Suprapubic skin (tissue), 4 donors: ENCODE results near the gene IGFBP2. TPM values are rescaled to one million over a fixed set of nuclear protein-coding genes. Genes with fewer than 3 reads are reported as not detected.

ENCODE experiments used
- DNase-seq, 2 donors: peaks; one replicate each; pipeline ENCODE4 v3.0.0-alpha.2; 2019; ENCODE audit warnings: low spot score in 2 of 2
- H3K27ac ChIP-seq: fragments of 200-600 bp; sonication (generic); one replicate; pipeline ENCODE4 v1.5.1; 2019
- H3K27me3 ChIP-seq: fragments of 200-600 bp; sonication (generic); one replicate; pipeline ENCODE4 v1.5.1; 2019
- H3K36me3 ChIP-seq: fragments of 200-600 bp; sonication (generic); one replicate; pipeline ENCODE4 v1.5.1; 2019
- H3K4me1 ChIP-seq: fragments of 200-600 bp; sonication (generic); one replicate; pipeline ENCODE4 v1.5.1; 2019
- H3K4me3 ChIP-seq: fragments of 200-600 bp; sonication (generic); one replicate; pipeline ENCODE4 v1.5.1; 2019; ENCODE audit warnings: mild to moderate bottlenecking
- H3K9me3 ChIP-seq: fragments of 200-600 bp; sonication (generic); one replicate; pipeline ENCODE4 v1.5.1; 2019
- EP300 ChIP-seq: sonication (generic); formaldehyde crosslinking; IDR thresholded peaks from one replicate; pipeline ENCODE4 v1.6.1; 2017; ENCODE audit warnings: antibody characterized with exemption
- POLR2A ChIP-seq, 2 donors: fragments of 450-650 bp; IDR thresholded peaks; one replicate each; pipeline ENCODE4 v1.6.1; 2017; ENCODE audit warnings: antibody characterized with exemption in 2 of 2, mild to moderate bottlenecking in 2 of 2, moderate library complexity in 2 of 2
- POLR2AphosphoS5 ChIP-seq, 3 donors: sonication (generic); formaldehyde crosslinking; IDR thresholded peaks; one replicate each; pipeline ENCODE4 v1.6.1; 2017; ENCODE audit warnings: antibody characterized with exemption in 3 of 3
- WGBS: methylation state at CpG from one replicate; pipeline ENCODE4 v1.1.5; 2018; 5-methylcytosine and 5-hydroxymethylcytosine counted together
- total RNA-seq, 4 donors: library from RNA; depleted of rRNA; stranded (reverse); fragments of >200 nt; gene quantifications; one replicate each; pipeline ENCODE4 v1.1.0, GENCODE V29; 2016
- TF ChIP-seq, protein P1 (sequence below), 2 donors: fragments of 200-600 bp in 1 of 2; fragments of 450-650 bp in 1 of 2; sonication (generic) in 1 of 2; IDR thresholded peaks; one replicate each; pipeline ENCODE4 v1.5.1; 2016 to 2019; ENCODE audit warnings: antibody characterized with exemption in 2 of 2, mild to moderate bottlenecking in 1 of 2, moderate library complexity in 1 of 2

IGFBP2 gene
- total RNA-seq, result 10 to 100 TPM in 3 of 4 donors, 1 to 10 TPM in 1; 7.5 to 28.3 (median 18.7) TPM

GRCh38 chr2:216632952-216633615 is at the start of gene IGFBP2:
Gene IGFBP2 (plus strand): TSS chr2:216633420. CDS start chr2:216633524, 104 bp downstream.
- Histone ChIP-seq H3K27me3 (peaks cover 52% of the 10 kb centered on the region), H3K4me1 (peaks cover 27% of the 10 kb centered on the region), H3K27ac (no peak within 1 kb of the TSS), H3K9me3 (no peaks in the 10 kb centered on the region), H3K36me3 (no peaks in the 10 kb centered on the region), H3K4me3 (peak within 1 kb of the TSS; percentile 51)
- DNase-seq, result no peak
- TF ChIP-seq, protein P1, sequence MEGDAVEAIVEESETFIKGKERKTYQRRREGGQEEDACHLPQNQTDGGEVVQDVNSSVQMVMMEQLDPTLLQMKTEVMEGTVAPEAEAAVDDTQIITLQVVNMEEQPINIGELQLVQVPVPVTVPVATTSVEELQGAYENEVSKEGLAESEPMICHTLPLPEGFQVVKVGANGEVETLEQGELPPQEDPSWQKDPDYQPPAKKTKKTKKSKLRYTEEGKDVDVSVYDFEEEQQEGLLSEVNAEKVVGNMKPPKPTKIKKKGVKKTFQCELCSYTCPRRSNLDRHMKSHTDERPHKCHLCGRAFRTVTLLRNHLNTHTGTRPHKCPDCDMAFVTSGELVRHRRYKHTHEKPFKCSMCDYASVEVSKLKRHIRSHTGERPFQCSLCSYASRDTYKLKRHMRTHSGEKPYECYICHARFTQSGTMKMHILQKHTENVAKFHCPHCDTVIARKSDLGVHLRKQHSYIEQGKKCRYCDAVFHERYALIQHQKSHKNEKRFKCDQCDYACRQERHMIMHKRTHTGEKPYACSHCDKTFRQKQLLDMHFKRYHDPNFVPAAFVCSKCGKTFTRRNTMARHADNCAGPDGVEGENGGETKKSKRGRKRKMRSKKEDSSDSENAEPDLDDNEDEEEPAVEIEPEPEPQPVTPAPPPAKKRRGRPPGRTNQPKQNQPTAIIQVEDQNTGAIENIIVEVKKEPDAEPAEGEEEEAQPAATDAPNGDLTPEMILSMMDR (IDR thresholded peaks at IDR 0.05), result no peak
- TF ChIP-seq EP300 (no peak), POLR2AphosphoS5 (IDR thresholded peaks at IDR 0.05) (no peak), POLR2A (IDR thresholded peaks at IDR 0.05) (no peak)
- WGBS, result 2% methylated on average over 23 of the region's 70 CpGs

DNA sequence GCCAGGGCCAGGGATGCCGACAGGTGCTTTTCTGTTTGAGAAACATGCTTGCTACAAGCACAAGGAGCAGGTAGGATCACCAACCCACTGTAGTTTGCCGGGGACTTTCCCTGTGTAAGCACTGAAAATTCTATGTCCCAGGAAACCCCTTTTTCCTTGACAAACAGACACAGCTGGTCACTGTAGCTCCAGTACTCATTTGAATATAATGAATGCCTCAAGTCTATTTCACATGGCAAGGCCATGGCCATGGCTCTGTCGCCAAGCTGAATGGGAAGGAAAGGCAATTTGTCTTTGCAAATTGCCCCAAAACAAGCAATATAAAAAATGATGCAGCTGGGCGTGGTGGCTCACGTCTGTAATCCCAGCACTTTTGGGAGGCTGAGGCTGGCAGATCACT is 49.6 kb upstream of the IGFBP2 start:
- no peak for DNase-seq
- Histone ChIP-seq H3K4me3 (no peak overlapping the region), H3K9me3 (no peaks in the 10 kb centered on the region), H3K27me3 (no peaks in the 10 kb centered on the region), H3K4me1 (no peaks in the 10 kb centered on the region), H3K27ac (no peak overlapping the region), H3K36me3 (no peaks in the 10 kb centered on the region)
- TF ChIP-seq POLR2AphosphoS5 (IDR thresholded peaks at IDR 0.05) (no peak), POLR2A (IDR thresholded peaks at IDR 0.05) (no peak), EP300 (no peak)
- TF ChIP-seq, protein P1 (IDR thresholded peaks at IDR 0.05), result no peak
- WGBS, result 89% methylated on average over 5 of the region's 5 CpGs

DNA sequence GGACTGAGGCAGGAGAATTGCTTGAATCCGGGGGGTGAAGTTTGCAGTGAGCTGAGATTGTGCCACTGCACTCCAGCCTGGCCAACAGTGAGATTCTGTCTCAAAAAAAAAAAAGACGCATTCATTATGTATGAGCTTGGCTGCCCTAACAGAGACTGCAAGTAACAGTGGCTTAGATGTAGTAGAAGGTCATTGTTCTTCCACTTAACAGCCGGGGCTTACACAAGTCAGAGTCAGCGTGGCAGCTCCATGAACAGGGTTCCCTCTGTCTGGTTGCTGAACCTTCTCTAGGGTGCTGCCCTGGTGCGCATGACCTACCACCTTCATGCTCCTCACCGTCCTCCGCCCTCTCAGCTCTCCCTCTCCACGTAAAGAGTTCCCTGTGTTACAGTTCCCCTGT is 49.1 kb upstream of the IGFBP2 start:
- no peaks in the 10 kb centered on the region for H3K4me1 ChIP-seq
- DNase-seq, result no peak
- no peaks in the 10 kb centered on the region for H3K27me3 ChIP-seq
- TF ChIP-seq POLR2AphosphoS5 (IDR thresholded peaks at IDR 0.05), result no peak
- TF ChIP-seq, protein P1 (IDR thresholded peaks at IDR 0.05), result no peak
- no peak for TF ChIP-seq POLR2A (IDR thresholded peaks at IDR 0.05)
- TF ChIP-seq EP300, result no peak
- no peaks in the 10 kb centered on the region for H3K9me3 ChIP-seq
- H3K4me3 ChIP-seq, result no peak overlapping the region
- WGBS, result 80% methylated on average over 8 of the region's 8 CpGs
- no peaks in the 10 kb centered on the region for H3K36me3 ChIP-seq
- no peak overlapping the region for H3K27ac ChIP-seq

- no peak overlapping the region for H3K4me3 ChIP-seq
- H3K36me3 ChIP-seq, result no peaks in the 10 kb centered on the region
- TF ChIP-seq POLR2AphosphoS5 (IDR thresholded peaks at IDR 0.05), result no peak
- TF ChIP-seq, protein P1 (IDR thresholded peaks at IDR 0.05), result no peak
- no peak for TF ChIP-seq POLR2A (IDR thresholded peaks at IDR 0.05)
- TF ChIP-seq EP300, result no peak
- H3K27ac ChIP-seq, result no peak overlapping the region
- H3K9me3 ChIP-seq, result no peaks in the 10 kb centered on the region
- no peak for DNase-seq
- peaks cover 5% of the 10 kb centered on the region for H3K4me1 ChIP-seq
- no peaks in the 10 kb centered on the region for H3K27me3 ChIP-seq
- 94% methylated on average over 1 of the region's 1 CpG for WGBS
These were observed 47.8 kb upstream of the IGFBP2 start for GRCh38 chr2:216585441-216585840.

GRCh38 chr2:216588861-216589710 is 44.1 kb upstream of the IGFBP2 start:
- 87% methylated on average over 10 of the region's 10 CpGs for WGBS
- Histone ChIP-seq H3K9me3 (no peaks in the 10 kb centered on the region), H3K36me3 (no peaks in the 10 kb centered on the region), H3K4me3 (no peak overlapping the region), H3K4me1 (peaks cover 10% of the 10 kb centered on the region), H3K27me3 (no peaks in the 10 kb centered on the region), H3K27ac (no peak overlapping the region)
- TF ChIP-seq EP300, result no peak
- TF ChIP-seq, protein P1 (IDR thresholded peaks at IDR 0.05), result no peak
- DNase-seq, result no peak
